Measurements from ENCODE around the gene ILF2.

- TF ChIP-seq, protein P1, sequence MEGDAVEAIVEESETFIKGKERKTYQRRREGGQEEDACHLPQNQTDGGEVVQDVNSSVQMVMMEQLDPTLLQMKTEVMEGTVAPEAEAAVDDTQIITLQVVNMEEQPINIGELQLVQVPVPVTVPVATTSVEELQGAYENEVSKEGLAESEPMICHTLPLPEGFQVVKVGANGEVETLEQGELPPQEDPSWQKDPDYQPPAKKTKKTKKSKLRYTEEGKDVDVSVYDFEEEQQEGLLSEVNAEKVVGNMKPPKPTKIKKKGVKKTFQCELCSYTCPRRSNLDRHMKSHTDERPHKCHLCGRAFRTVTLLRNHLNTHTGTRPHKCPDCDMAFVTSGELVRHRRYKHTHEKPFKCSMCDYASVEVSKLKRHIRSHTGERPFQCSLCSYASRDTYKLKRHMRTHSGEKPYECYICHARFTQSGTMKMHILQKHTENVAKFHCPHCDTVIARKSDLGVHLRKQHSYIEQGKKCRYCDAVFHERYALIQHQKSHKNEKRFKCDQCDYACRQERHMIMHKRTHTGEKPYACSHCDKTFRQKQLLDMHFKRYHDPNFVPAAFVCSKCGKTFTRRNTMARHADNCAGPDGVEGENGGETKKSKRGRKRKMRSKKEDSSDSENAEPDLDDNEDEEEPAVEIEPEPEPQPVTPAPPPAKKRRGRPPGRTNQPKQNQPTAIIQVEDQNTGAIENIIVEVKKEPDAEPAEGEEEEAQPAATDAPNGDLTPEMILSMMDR (IDR thresholded peaks at IDR 0.05; ENCODE audit: poor library complexity): no peak
- no peak for TF ChIP-seq EZH2phosphoT487 (IDR thresholded peaks at IDR 0.05; ENCODE audit: low read depth, severe bottlenecking, unreplicated experiment)
These were observed 12.2 kb downstream of the ILF2 start, which contains the start of gene SNAPIN for GRCh38 chr1:153658400-153659174.

Measured in hepatocyte (in vitro differentiated cells).